Measurements from ENCODE around the gene LTB.

DNA sequence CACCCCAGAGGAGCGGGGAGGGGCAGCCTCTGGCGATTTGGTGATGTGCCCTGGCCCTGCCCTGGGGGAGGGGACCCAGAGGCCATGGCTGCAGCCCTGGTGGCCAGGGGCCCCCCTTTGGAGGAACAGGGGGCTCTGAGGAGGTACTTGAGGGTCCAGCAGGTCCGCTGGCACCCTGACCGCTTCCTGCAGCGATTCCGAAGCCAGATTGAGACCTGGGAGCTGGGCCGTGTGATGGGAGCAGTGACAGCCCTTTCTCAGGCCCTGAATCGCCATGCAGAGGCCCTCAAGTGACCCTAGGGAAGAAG, 24.0 kb downstream of the LTB start:
- TF ChIP-seq CTCF (IDR thresholded peaks at IDR 0.05), result no peak
- TF ChIP-seq POLR2A (IDR thresholded peaks at IDR 0.05), result no peak
- TF ChIP-seq EP300 (IDR thresholded peaks at IDR 0.05), result no peak
- no peak for TF ChIP-seq POLR2AphosphoS5 (IDR thresholded peaks at IDR 0.05)
